Suprapubic skin (tissue), 4 donors: ENCODE results near the gene LARGE1. TPM values are rescaled to one million over a fixed set of nuclear protein-coding genes. Genes with fewer than 3 reads are reported as not detected.

ENCODE experiments used
- DNase-seq, 2 donors: peaks; one replicate each; pipeline ENCODE4 v3.0.0-alpha.2; 2019; ENCODE audit warnings: low spot score in 2 of 2
- H3K27ac ChIP-seq: fragments of 200-600 bp; sonication (generic); one replicate; pipeline ENCODE4 v1.5.1; 2019
- H3K27me3 ChIP-seq: fragments of 200-600 bp; sonication (generic); one replicate; pipeline ENCODE4 v1.5.1; 2019
- H3K36me3 ChIP-seq: fragments of 200-600 bp; sonication (generic); one replicate; pipeline ENCODE4 v1.5.1; 2019
- H3K4me1 ChIP-seq: fragments of 200-600 bp; sonication (generic); one replicate; pipeline ENCODE4 v1.5.1; 2019
- H3K4me3 ChIP-seq: fragments of 200-600 bp; sonication (generic); one replicate; pipeline ENCODE4 v1.5.1; 2019; ENCODE audit warnings: mild to moderate bottlenecking
- H3K9me3 ChIP-seq: fragments of 200-600 bp; sonication (generic); one replicate; pipeline ENCODE4 v1.5.1; 2019
- CTCF ChIP-seq, 2 donors: fragments of 200-600 bp in 1 of 2; fragments of 450-650 bp in 1 of 2; sonication (generic) in 1 of 2; IDR thresholded peaks; one replicate each; pipeline ENCODE4 v1.5.1; 2016 to 2019; ENCODE audit warnings: antibody characterized with exemption in 2 of 2, mild to moderate bottlenecking in 1 of 2, moderate library complexity in 1 of 2
- EP300 ChIP-seq: sonication (generic); formaldehyde crosslinking; IDR thresholded peaks from one replicate; pipeline ENCODE4 v1.6.1; 2017; ENCODE audit warnings: antibody characterized with exemption
- POLR2A ChIP-seq, 2 donors: fragments of 450-650 bp; IDR thresholded peaks; one replicate each; pipeline ENCODE4 v1.6.1; 2017; ENCODE audit warnings: antibody characterized with exemption in 2 of 2, mild to moderate bottlenecking in 2 of 2, moderate library complexity in 2 of 2
- POLR2AphosphoS5 ChIP-seq, 3 donors: sonication (generic); formaldehyde crosslinking; IDR thresholded peaks; one replicate each; pipeline ENCODE4 v1.6.1; 2017; ENCODE audit warnings: antibody characterized with exemption in 3 of 3
- WGBS: methylation state at CpG from one replicate; pipeline ENCODE4 v1.1.5; 2018; 5-methylcytosine and 5-hydroxymethylcytosine counted together
- total RNA-seq, 4 donors: library from RNA; depleted of rRNA; stranded (reverse); fragments of >200 nt; gene quantifications; one replicate each; pipeline ENCODE4 v1.1.0, GENCODE V29; 2016

The LARGE1 gene
- total RNA-seq, 4 donors from 2014 or later = 12.1 to 41.6 (median 21.1) TPM

- WGBS = 62% methylated on average over 5 of the region's 5 CpGs
- Histone ChIP-seq H3K4me3 (no peak overlapping the region), H3K9me3 (no peaks in the 10 kb centered on the region), H3K36me3 (no peaks in the 10 kb centered on the region), H3K27me3 (no peaks in the 10 kb centered on the region), H3K4me1 (peaks cover 3% of the 10 kb centered on the region), H3K27ac (no peak overlapping the region)
- no peak for TF ChIP-seq EP300
- TF ChIP-seq POLR2AphosphoS5 (IDR thresholded peaks at IDR 0.05) = no peak
- TF ChIP-seq CTCF (IDR thresholded peaks at IDR 0.05) = no peak
- no peak for TF ChIP-seq POLR2A (IDR thresholded peaks at IDR 0.05)
- no peak for DNase-seq
These were observed 424.2 kb downstream of the LARGE1 start for GRCh38 chr22:33496112-33496511.

DNA sequence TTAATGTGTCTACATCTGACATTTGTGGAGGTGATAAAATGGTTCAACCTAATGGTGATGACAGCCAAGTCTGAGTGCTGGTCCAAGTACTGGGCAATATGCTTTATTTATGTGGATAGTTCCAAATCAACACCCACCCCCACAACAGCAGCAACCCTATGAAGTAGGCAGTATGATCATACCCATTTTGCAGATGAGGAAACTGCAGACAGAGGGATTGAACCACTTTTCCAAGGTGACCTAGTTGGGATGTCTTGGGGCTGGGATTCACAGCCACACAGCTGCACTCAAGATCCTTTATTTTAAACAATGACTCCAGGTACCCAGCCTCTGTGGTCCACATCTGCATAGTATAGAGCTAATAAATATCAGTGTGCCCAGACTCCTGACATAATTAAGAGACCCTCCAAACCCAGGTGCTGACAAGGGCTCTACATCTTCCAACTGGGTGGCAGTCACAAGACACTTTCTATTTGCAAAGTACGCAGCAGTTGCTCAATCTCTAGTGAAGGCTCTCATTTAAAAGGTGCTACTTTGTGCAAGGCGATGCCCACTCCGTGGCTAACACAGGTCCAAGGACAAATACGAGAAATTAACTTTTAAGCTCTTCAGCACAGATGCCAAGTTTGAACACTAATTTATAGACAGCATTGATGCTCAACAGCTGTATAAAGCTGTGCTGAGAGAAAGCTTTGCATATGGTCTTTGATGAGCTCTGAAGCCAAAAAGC, 426.6 kb downstream of the LARGE1 start:
- no peak overlapping the region for H3K4me3 ChIP-seq
- DNase-seq = no peak
- H3K27me3 ChIP-seq = no peaks in the 10 kb centered on the region
- peaks cover 3% of the 10 kb centered on the region for H3K4me1 ChIP-seq
- H3K36me3 ChIP-seq = no peaks in the 10 kb centered on the region
- TF ChIP-seq POLR2A (IDR thresholded peaks at IDR 0.05) = no peak
- TF ChIP-seq CTCF (IDR thresholded peaks at IDR 0.05) = no peak
- 75% methylated on average over 4 of the region's 4 CpGs for WGBS
- H3K27ac ChIP-seq = no peak overlapping the region
- no peaks in the 10 kb centered on the region for H3K9me3 ChIP-seq

DNA sequence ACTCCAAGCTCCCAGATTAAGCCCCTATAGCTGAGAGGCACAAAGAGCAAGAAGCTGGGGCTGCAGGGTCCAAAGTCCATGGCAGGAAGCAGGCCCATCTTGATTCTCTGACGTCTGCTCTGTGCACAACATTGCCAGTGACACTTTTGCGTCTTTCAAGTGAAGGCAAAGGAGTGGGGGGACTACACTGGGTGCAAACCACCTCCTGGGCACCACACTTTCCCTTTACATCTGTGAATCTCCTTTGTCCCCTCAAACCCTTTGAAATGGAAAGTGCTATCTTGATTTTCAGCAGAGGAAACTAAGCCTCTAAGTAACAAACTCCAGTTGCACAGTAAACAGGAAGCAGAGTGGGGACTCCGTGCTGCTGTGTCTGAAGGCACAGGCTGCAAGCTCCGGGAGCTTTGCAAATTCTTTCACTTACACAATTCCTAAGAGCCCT, 428.0 kb downstream of the LARGE1 start:
- 44% methylated on average over 4 of the region's 4 CpGs for WGBS
- Histone ChIP-seq H3K9me3 (no peaks in the 10 kb centered on the region), H3K4me1 (peaks cover 3% of the 10 kb centered on the region), H3K36me3 (no peaks in the 10 kb centered on the region), H3K4me3 (no peak overlapping the region), H3K27me3 (no peaks in the 10 kb centered on the region), H3K27ac (no peak overlapping the region)
- no peak for TF ChIP-seq POLR2A (IDR thresholded peaks at IDR 0.05)
- no peak for TF ChIP-seq EP300
- TF ChIP-seq CTCF (IDR thresholded peaks at IDR 0.05) = no peak
- TF ChIP-seq POLR2AphosphoS5 (IDR thresholded peaks at IDR 0.05) = no peak
- DNase-seq = no peak

- no peaks in the 10 kb centered on the region for H3K36me3 ChIP-seq
- no peaks in the 10 kb centered on the region for H3K9me3 ChIP-seq
- H3K27me3 ChIP-seq = no peaks in the 10 kb centered on the region
- no peak for DNase-seq
- no peak overlapping the region for H3K27ac ChIP-seq
- TF ChIP-seq POLR2A (IDR thresholded peaks at IDR 0.05) (no peak), POLR2AphosphoS5 (IDR thresholded peaks at IDR 0.05) (no peak), EP300 (no peak), CTCF (IDR thresholded peaks at IDR 0.05) (no peak)
- no peak overlapping the region for H3K4me3 ChIP-seq
- 70% methylated on average over 6 of the region's 6 CpGs for WGBS
- H3K4me1 ChIP-seq = peaks cover 3% of the 10 kb centered on the region
These were observed 433.1 kb downstream of the LARGE1 start for GRCh38 chr22:33487041-33487716.

DNA sequence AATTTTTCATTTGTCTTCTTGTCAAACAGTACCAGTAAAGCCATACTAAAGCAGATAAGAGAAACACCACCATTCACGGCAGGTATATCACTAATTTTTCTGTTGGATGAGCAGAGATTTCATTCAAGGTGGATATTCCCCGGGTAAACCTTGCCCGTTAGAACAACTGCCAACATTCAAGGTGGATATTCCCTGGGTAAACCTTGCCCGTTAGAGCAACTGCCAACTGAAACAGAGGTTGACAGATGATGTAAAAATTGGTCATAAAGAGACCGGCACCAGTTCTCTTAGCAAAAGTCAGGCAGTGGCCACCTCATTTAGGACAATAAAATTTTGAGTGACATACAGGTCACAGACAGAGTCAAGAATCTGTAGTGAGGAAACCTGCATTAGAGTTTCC, 438.7 kb downstream of the LARGE1 start:
- no peaks in the 10 kb centered on the region for H3K4me1 ChIP-seq
- H3K27ac ChIP-seq = no peak overlapping the region
- 92% methylated on average over 5 of the region's 5 CpGs for WGBS
- H3K9me3 ChIP-seq = no peaks in the 10 kb centered on the region
- H3K36me3 ChIP-seq = no peaks in the 10 kb centered on the region
- no peak overlapping the region for H3K4me3 ChIP-seq
- TF ChIP-seq CTCF (IDR thresholded peaks at IDR 0.05) (no peak), POLR2AphosphoS5 (IDR thresholded peaks at IDR 0.05) (no peak)
- DNase-seq = no peak
- no peaks in the 10 kb centered on the region for H3K27me3 ChIP-seq
